H1 (cell line): ENCODE results near the gene CTSK. TPM values are rescaled to one million over a fixed set of nuclear protein-coding genes. Genes with fewer than 3 reads are reported as not detected.

Source experiments
- E2F6 ChIP-seq: IDR thresholded peaks from 2 replicates; pipeline ENCODE4 v1.6.1; 2012; ENCODE audit warnings: inconsistent platforms
- HDAC6 ChIP-seq: IDR thresholded peaks from one replicate; pipeline ENCODE4 v1.7.1; 2012; ENCODE audit warnings: low read depth, mild to moderate bottlenecking, inconsistent platforms, low read length, moderate library complexity
- POLR2A ChIP-seq, 2 experiments: IDR thresholded peaks; 1 replicate in 1 of 2; 2 replicates in 1 of 2; pipeline ENCODE4 v1.6.1; 2011; ENCODE audit warnings: low read depth in 2 of 2, low read length in 2 of 2, mild to moderate bottlenecking in 2 of 2; ENCODE audit errors: control extremely low read depth in 1 of 2
- SUZ12 ChIP-seq: fragments of 200-600 bp; sonication (generic); IDR thresholded peaks from 2 replicates; pipeline ENCODE4 v1.6.1; 2012; ENCODE audit warnings: mild to moderate bottlenecking, inconsistent platforms, low read length, moderate library complexity, mixed read lengths
- TAF1 ChIP-seq: IDR thresholded peaks from 2 replicates; pipeline ENCODE4 v1.6.1; 2011; ENCODE audit warnings: mild to moderate bottlenecking, low read depth, low read length
- TAF7 ChIP-seq: optimal IDR thresholded peaks from 2 replicates; pipeline ENCODE3; 2011; ENCODE audit warnings: low read depth, mild to moderate bottlenecking, inconsistent platforms, low read length, moderate library complexity, borderline replicate concordance
- polyA plus RNA-seq, 7 experiments: library from polyadenylated mRNA; depleted of rRNA in 3 of 7; stranded (reverse) in 5 of 7; unstranded in 2 of 7; fragments of >200 nt in 5 of 7; fragments of 200-250 nt in 2 of 7; gene quantifications; 1 replicate in 5 of 7; 2 replicates in 1 of 7; 4 replicates in 1 of 7; pipeline versions ENCODE4 v1.2.1 to v1.2.3, GENCODE V29; 2011 to 2013; ENCODE audit warnings: missing spikeins in 2 of 7, mixed read lengths in 2 of 7
- total RNA-seq: library from RNA; stranded (reverse); fragmentation: NEBNext Ultra II Directional; extraction: Animal tissue kit (Norgen Biotek cat#: 25700); gene quantifications from 2 replicates; pipeline ENCODE4 v1.2.1, GENCODE V29; 2021

Gene CTSK
- total and polyA plus RNA-seq, 2 of the 8 experiments (the other 6 are each of a cell fraction or from before 2014, with no cell fraction given): 2.7 to 4.2 TPM

- TF ChIP-seq E2F6: no peak
- no peak for TF ChIP-seq TAF1
- TF ChIP-seq SUZ12: no peak
- TF ChIP-seq HDAC6: no peak
- no peak for TF ChIP-seq POLR2A (IDR thresholded peaks at IDR 0.05; ENCODE audit: control extremely low read depth in 1 of 2, low read depth in 2 of 2, low read length in 2 of 2)
- TF ChIP-seq TAF7: no peak
- TF ChIP-seq, all 59 proteins: peak for 0
Observed at GRCh38 chr1:150808846-150809245, 786 bp upstream of the CTSK start (continued).
